Right atrium auricular region (tissue), 2 donors: ENCODE results near the gene EEF2KMT. TPM values are rescaled to one million over a fixed set of nuclear protein-coding genes. Genes with fewer than 3 reads are reported as not detected.

Source experiments
- DNase-seq: peaks from one replicate; pipeline ENCODE4 v3.0.0-alpha.2; 2019; ENCODE audit warnings: low spot score
- H3K27ac ChIP-seq, 2 donors: fragments of 200-600 bp; sonication (generic); 1 replicate in 1 of 2; 2 replicates in 1 of 2; pipeline ENCODE4 v1.5.1; 2016 to 2019
- H3K27me3 ChIP-seq, 2 donors: fragments of 200-600 bp; sonication (generic); one replicate each; pipeline versions ENCODE4 v1.5.1 to v1.6.0; 2017 to 2019
- H3K36me3 ChIP-seq: fragments of 200-600 bp; sonication (generic); one replicate; pipeline ENCODE4 v1.5.1; 2016
- H3K4me1 ChIP-seq, 2 donors: fragments of 200-600 bp; sonication (generic); one replicate each; pipeline versions ENCODE4 v1.5.1 to v1.6.0; 2017 to 2019
- H3K4me3 ChIP-seq, 2 donors: fragments of 200-600 bp; sonication (generic); 1 replicate in 1 of 2; 2 replicates in 1 of 2; pipeline ENCODE4 v1.5.1; 2017 to 2019; ENCODE audit warnings: mild to moderate bottlenecking in 1 of 2, moderate library complexity in 1 of 2
- H3K9me3 ChIP-seq, 2 donors: fragments of 200-600 bp; sonication (generic); one replicate each; pipeline ENCODE4 v1.5.1; 2019
- CTCF ChIP-seq, 2 donors: fragments of 200-600 bp; sonication (generic); IDR thresholded peaks; one replicate each; pipeline ENCODE4 v1.5.1; 2019; ENCODE audit warnings: antibody characterized with exemption in 2 of 2
- total RNA-seq, 2 donors: library from RNA; depleted of rRNA; stranded (reverse); fragments of >200 nt; gene quantifications; one replicate each; pipeline ENCODE4 v1.1.0, GENCODE V29; 2016

The EEF2KMT gene
- total RNA-seq, 2 donors from 2014 or later, result 2.8 to 6.0 TPM

GRCh38 chr16:5071341-5071680 lies 26.3 kb downstream of the EEF2KMT start:
- Histone ChIP-seq H3K27ac (peak overlapping the region; percentile 81), H3K9me3 (no peaks in the 10 kb centered on the region), H3K4me3 (peak overlapping the region; percentile 69 to 72), H3K4me1 (peaks cover 0 to 13% of the 10 kb centered on the region in 2 donors), H3K27me3 (no peaks in the 10 kb centered on the region), H3K36me3 (peaks cover 17% of the 10 kb centered on the region)
- DNase-seq, result no peak
- TF ChIP-seq CTCF (IDR thresholded peaks at IDR 0.05), result no peak

- Histone ChIP-seq H3K4me3 (no peak overlapping the region), H3K27ac (peak overlapping the region; percentile 81), H3K4me1 (peaks cover 0 to 17% of the 10 kb centered on the region in 2 donors), H3K36me3 (peaks cover 12% of the 10 kb centered on the region), H3K27me3 (no peaks in the 10 kb centered on the region), H3K9me3 (no peaks in the 10 kb centered on the region)
- DNase-seq, result no peak
- no peak for TF ChIP-seq CTCF (IDR thresholded peaks at IDR 0.05)
Measured at GRCh38 chr16:5070431-5071186, 27.0 kb downstream of the EEF2KMT start.

- peaks cover 5% of the 10 kb centered on the region for H3K36me3 ChIP-seq
- H3K9me3 ChIP-seq, result no peaks in the 10 kb centered on the region
- no peak for TF ChIP-seq CTCF (IDR thresholded peaks at IDR 0.05)
- no peak overlapping the region for H3K27ac ChIP-seq
- peaks cover 0 to 21% of the 10 kb centered on the region in 2 donors for H3K4me1 ChIP-seq
- H3K4me3 ChIP-seq, result no peak overlapping the region
- H3K27me3 ChIP-seq, result no peaks in the 10 kb centered on the region
- no peak for DNase-seq
Measured at GRCh38 chr16:5069854-5070253, 27.7 kb downstream of the EEF2KMT start.

GRCh38 chr16:5069048-5069447 lies 28.5 kb downstream of the EEF2KMT start:
- Histone ChIP-seq H3K27me3 (no peaks in the 10 kb centered on the region), H3K27ac (no peak overlapping the region), H3K36me3 (no peaks in the 10 kb centered on the region), H3K4me1 (peaks cover 0 to 21% of the 10 kb centered on the region in 2 donors), H3K4me3 (no peak overlapping the region), H3K9me3 (no peaks in the 10 kb centered on the region)
- DNase-seq, result no peak
- no peak for TF ChIP-seq CTCF (IDR thresholded peaks at IDR 0.05)

- Histone ChIP-seq H3K27me3 (no peaks in the 10 kb centered on the region), H3K4me3 (no peak overlapping the region), H3K36me3 (no peaks in the 10 kb centered on the region), H3K27ac (no peak overlapping the region), H3K4me1 (peaks cover 0 to 13% of the 10 kb centered on the region in 2 donors), H3K9me3 (no peaks in the 10 kb centered on the region)
- no peak for DNase-seq
- TF ChIP-seq CTCF (IDR thresholded peaks at IDR 0.05), result no peak
Measured at GRCh38 chr16:5066511-5066910, 31.1 kb downstream of the EEF2KMT start.

- no peak within 1 kb of the TSS for H3K4me3 ChIP-seq
- H3K27me3 ChIP-seq, result no peaks in the 10 kb centered on the region
- TF ChIP-seq CTCF (IDR thresholded peaks at IDR 0.05), result no peak
- DNase-seq, result no peak
- H3K9me3 ChIP-seq, result no peaks in the 10 kb centered on the region
- H3K36me3 ChIP-seq, result no peaks in the 10 kb centered on the region
- H3K27ac ChIP-seq, result no peak within 1 kb of the TSS
- peaks cover 0 to 8% of the 10 kb centered on the region in 2 donors for H3K4me1 ChIP-seq
Measured at GRCh38 chr16:5065813-5066212, 31.8 kb downstream of the EEF2KMT start, which contains the start of gene C16orf89. TSS of gene C16orf89 (minus strand) at chr16:5065956. CDS start at chr16:5065908, 48 bp downstream.
